Thymus (tissue), 11 donors: Measurements from ENCODE around the gene CKS1B. TPM values are rescaled to one million over a fixed set of nuclear protein-coding genes. Genes with fewer than 3 reads are reported as not detected.

Source experiments
- DNase-seq, 9 donors: peaks; one replicate each; pipeline ENCODE4 v3.0.0-alpha.2; 2013; ENCODE audit warnings: low spot score in 9 of 9, low read depth in 6 of 9, missing footprints in 1 of 9
- H3K27ac ChIP-seq, 2 donors: one replicate each; pipeline ENCODE4 v1.5.1; 2013; ENCODE audit warnings: control low read depth in 1 of 2, low read depth in 1 of 2, low read length in 1 of 2, mild to moderate bottlenecking in 1 of 2, moderate library complexity in 1 of 2
- H3K27me3 ChIP-seq, 2 donors: one replicate each; pipeline ENCODE4 v1.5.1; 2013; ENCODE audit warnings: low read length in 1 of 2; ENCODE audit not compliant: control insufficient read depth in 2 of 2, insufficient read depth in 1 of 2
- H3K36me3 ChIP-seq, 2 donors: one replicate each; pipeline ENCODE4 v1.5.1; 2013; ENCODE audit warnings: low read length in 1 of 2, mild to moderate bottlenecking in 1 of 2, moderate library complexity in 1 of 2; ENCODE audit not compliant: control insufficient read depth in 2 of 2, insufficient read depth in 2 of 2
- H3K4me1 ChIP-seq, 2 donors: one replicate each; pipeline ENCODE4 v1.5.1; 2013; ENCODE audit warnings: low read length in 2 of 2; ENCODE audit not compliant: control insufficient read depth in 2 of 2, insufficient read depth in 2 of 2
- H3K4me3 ChIP-seq, 2 donors: one replicate each; pipeline ENCODE4 v1.5.1; 2013; ENCODE audit warnings: low read length in 2 of 2, control low read depth in 1 of 2, mild to moderate bottlenecking in 1 of 2
- H3K9me3 ChIP-seq, 2 donors: one replicate each; pipeline ENCODE4 v1.5.1; 2013; ENCODE audit warnings: low read length in 1 of 2, mild to moderate bottlenecking in 1 of 2; ENCODE audit not compliant: control insufficient read depth in 2 of 2, insufficient read depth in 1 of 2
- WGBS: extraction: QIAGEN DNeasy Blood & Tissue Kit; methylation state at CpG from one replicate; pipeline ENCODE4 v1.1.7; 2013; 5-methylcytosine and 5-hydroxymethylcytosine counted together
- polyA plus RNA-seq: library from polyadenylated mRNA; stranded (reverse); fragments of 200-250 nt; gene quantifications from one replicate; pipeline ENCODE4 v1.2.3, GENCODE V29; 2013
- total RNA-seq: library from RNA; stranded (reverse); fragments of 120-200 nt; gene quantifications from one replicate; pipeline ENCODE4 v1.2.4, GENCODE V29; 2013
- donor health status: healthy.

The CKS1B gene
- total and polyA plus RNA-seq, 2 donors, result 32.8 to 113 TPM

- H3K4me3 ChIP-seq, result no peak overlapping the region
- H3K9me3 ChIP-seq, result peaks cover under 1 to 1% of the 10 kb centered on the region in 2 donors
- peaks cover 44 to 99% of the 10 kb centered on the region in 2 donors for H3K4me1 ChIP-seq
- peak overlapping the region in 1 of 2 donors; percentile 68 for H3K27ac ChIP-seq
- DNase-seq, result no peak
- H3K27me3 ChIP-seq, result peaks cover 13 to 71% of the 10 kb centered on the region in 2 donors
- WGBS, result 79% methylated on average over 9 of the region's 9 CpGs
- H3K36me3 ChIP-seq, result peaks cover 6 to 12% of the 10 kb centered on the region in 2 donors
These were observed 37.6 kb downstream of the CKS1B start for GRCh38 chr1:155012026-155012546.

DNA sequence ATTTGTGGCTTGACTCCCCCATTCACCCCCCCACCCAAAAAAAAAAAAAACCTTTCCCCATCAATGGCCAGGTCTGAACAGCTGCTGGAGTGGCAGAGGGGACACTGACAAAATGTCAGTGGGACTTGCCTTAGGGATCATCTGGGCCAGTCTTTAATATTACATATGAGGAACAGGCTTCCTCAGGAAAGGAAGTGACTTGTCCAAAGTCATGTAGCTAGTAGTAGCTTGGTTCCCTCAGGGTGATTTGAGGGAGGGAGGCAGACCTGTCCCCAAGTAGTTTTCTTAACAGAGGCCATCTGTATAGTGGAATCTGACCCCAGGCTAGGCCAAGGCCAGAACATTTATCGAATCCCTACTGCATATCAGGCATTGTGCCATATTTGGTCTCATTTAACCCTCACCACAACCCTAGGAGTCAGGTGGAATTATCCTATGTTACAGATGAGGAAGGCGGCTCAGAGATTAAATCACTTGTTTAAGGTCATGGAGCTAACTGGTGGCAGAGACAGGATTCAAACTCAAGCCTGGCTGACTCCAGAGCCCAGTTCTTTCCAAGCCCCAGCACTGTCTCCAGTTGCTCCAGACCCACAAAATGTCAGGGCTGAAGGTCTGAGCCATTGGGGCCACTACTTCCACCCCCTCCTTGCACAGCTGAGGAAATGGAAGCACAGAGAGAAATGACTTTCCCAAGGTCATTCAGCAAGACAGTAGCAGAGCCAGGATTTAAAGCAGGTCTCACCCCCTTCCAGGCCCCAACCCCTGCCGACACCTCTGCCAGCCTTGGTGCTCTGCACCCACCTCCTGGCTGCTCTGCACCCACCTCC, 38.5 kb downstream of the CKS1B start:
- peaks cover 52 to 99% of the 10 kb centered on the region in 2 donors for H3K4me1 ChIP-seq
- no peak for DNase-seq
- peak overlapping the region; percentile 3 to 11 for H3K4me3 ChIP-seq
- H3K27ac ChIP-seq, result peak overlapping the region; percentile 23 to 65
- H3K9me3 ChIP-seq, result peaks cover 6 to 10% of the 10 kb centered on the region in 2 donors
- peaks cover 13 to 79% of the 10 kb centered on the region in 2 donors for H3K27me3 ChIP-seq
- peaks cover 6 to 12% of the 10 kb centered on the region in 2 donors for H3K36me3 ChIP-seq
- 89% methylated on average over 3 of the region's 3 CpGs for WGBS

DNA sequence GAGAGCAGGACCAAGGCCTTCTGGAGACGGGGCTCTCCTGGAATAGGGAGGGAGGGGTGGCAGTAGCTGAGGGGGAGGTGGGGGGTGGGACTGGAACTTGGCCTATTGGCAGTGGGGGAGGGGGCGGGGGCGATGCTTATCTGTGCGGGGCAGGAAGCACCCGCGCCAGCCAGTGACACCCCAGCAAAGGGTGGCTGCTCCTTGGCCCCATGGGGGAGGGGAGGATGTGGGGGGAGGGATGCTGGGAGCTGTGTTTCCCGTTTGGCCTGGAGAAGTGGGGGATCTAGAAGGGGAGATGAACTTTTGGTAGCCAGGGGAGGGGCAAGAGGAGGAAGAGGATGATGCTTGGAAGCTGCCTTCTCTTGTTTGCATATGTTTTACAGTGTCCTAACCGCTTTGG, 39.2 kb downstream of the CKS1B start:
- WGBS, result 28% methylated on average over 8 of the region's 8 CpGs
- Histone ChIP-seq H3K27me3 (peaks cover 13 to 82% of the 10 kb centered on the region in 2 donors), H3K4me3 (peak overlapping the region; percentile 3 to 11), H3K27ac (peak overlapping the region in 1 of 2 donors; percentile 83), H3K36me3 (peaks cover 6 to 12% of the 10 kb centered on the region in 2 donors), H3K9me3 (peaks cover 6 to 10% of the 10 kb centered on the region in 2 donors), H3K4me1 (peaks cover 53 to 98% of the 10 kb centered on the region in 2 donors)
- DNase-seq, result peak in 3 of 9 donors; percentile 56 to 68 (median 56)

DNA sequence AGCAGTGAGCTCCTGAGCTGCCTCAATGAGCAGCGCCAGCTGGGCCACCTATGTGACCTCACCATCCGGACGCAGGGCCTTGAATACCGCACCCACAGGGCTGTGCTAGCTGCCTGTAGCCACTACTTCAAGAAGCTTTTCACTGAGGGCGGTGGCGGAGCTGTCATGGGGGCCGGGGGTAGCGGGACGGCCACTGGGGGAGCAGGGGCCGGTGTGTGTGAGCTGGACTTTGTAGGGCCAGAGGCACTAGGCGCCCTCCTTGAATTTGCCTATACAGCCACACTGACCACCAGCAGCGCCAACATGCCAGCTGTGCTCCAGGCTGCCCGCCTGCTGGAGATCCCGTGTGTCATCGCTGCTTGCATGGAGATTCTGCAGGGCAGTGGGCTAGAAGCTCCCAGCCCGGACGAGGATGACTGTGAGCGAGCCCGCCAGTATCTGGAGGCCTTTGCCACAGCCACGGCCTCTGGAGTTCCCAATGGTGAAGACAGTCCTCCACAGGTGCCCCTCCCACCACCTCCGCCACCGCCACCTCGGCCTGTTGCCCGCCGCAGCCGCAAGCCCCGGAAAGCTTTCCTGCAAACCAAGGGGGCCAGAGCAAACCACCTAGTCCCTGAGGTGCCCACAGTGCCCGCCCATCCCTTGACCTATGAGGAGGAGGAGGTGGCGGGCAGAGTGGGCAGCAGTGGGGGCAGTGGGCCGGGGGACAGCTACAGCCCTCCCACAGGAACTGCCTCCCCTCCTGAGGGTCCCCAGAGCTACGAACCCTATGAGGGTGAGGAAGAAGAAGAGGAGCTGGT, 40.4 kb downstream of the CKS1B start:
- no peak for DNase-seq
- Histone ChIP-seq H3K27ac (no peak overlapping the region), H3K27me3 (peaks cover 13 to 83% of the 10 kb centered on the region in 2 donors), H3K36me3 (peaks cover 6 to 12% of the 10 kb centered on the region in 2 donors), H3K9me3 (peaks cover 6 to 10% of the 10 kb centered on the region in 2 donors), H3K4me3 (no peak overlapping the region), H3K4me1 (peaks cover 59 to 97% of the 10 kb centered on the region in 2 donors)
- WGBS, result 97% methylated on average over 31 of the region's 31 CpGs

DNA sequence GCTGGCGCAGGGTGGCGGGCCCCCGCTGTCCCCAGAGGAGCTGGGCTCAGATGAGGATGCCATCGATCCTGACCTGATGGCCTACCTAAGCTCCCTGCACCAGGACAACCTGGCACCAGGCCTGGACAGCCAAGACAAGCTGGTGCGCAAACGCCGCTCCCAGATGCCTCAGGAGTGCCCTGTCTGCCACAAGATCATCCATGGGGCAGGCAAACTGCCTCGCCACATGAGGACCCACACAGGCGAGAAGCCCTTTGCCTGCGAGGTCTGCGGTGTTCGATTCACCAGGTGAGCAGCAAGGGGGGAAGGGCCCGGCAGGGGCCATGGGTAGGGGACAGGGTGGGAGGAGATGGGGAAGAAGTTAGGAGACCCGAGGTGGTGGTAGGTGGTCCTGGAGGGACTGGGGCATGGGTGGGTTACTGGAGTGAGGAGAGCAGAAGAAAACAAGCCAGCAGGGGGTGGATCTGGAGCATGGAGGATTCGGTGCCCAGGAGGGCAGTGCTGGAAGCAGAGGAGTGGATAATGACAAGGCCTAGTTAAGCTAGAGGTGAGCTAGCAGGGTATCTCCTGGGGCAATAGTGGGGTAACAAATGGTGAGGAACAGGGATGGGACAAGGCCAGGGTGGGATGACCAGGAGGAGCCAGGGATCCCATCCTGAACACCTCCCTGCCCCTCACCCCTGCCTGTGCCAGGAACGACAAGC, 41.2 kb downstream of the CKS1B start:
- Histone ChIP-seq H3K27me3 (peaks cover 13 to 81% of the 10 kb centered on the region in 2 donors), H3K27ac (peak overlapping the region in 1 of 2 donors; percentile 59), H3K36me3 (peaks cover 6 to 12% of the 10 kb centered on the region in 2 donors), H3K4me1 (peaks cover 53 to 91% of the 10 kb centered on the region in 2 donors), H3K4me3 (no peak overlapping the region), H3K9me3 (peaks cover 6 to 10% of the 10 kb centered on the region in 2 donors)
- 85% methylated on average over 16 of the region's 16 CpGs for WGBS
- no peak for DNase-seq

DNA sequence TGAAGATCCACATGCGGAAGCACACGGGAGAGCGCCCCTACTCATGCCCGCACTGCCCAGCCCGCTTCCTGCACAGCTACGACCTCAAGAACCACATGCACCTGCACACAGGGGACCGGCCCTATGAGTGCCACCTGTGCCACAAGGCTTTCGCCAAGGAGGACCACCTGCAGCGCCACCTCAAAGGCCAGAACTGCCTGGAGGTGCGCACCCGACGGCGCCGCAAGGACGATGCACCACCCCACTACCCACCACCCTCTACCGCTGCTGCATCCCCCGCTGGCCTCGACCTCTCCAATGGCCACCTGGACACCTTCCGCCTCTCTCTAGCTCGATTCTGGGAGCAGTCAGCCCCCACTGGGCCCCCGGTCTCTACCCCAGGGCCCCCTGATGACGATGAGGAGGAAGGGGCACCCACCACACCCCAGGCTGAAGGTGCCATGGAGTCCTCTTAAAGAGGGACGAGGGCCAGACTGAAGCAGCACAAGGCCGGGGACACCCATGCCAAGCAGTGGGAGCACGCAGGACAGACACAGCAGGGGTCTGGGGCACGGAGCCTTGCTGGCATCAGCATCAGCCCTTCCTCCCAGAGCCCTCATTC, 41.9 kb downstream of the CKS1B start:
- 20% methylated on average over 26 of the region's 26 CpGs for WGBS
- peak in 1 of 9 donors; percentile 60 for DNase-seq
- peaks cover 48 to 84% of the 10 kb centered on the region in 2 donors for H3K4me1 ChIP-seq
- peaks cover 13 to 79% of the 10 kb centered on the region in 2 donors for H3K27me3 ChIP-seq
- H3K27ac ChIP-seq, result peak overlapping the region in 1 of 2 donors; percentile 80
- H3K36me3 ChIP-seq, result peaks cover 6 to 12% of the 10 kb centered on the region in 2 donors
- H3K4me3 ChIP-seq, result no peak overlapping the region
- H3K9me3 ChIP-seq, result peaks cover 6 to 10% of the 10 kb centered on the region in 2 donors

GRCh38 chr1:155017041-155017945, 42.8 kb downstream of the CKS1B start:
- Histone ChIP-seq H3K9me3 (peaks cover 6 to 10% of the 10 kb centered on the region in 2 donors), H3K27me3 (peaks cover 11 to 79% of the 10 kb centered on the region in 2 donors), H3K27ac (peak overlapping the region in 1 of 2 donors; percentile 80), H3K36me3 (peaks cover 6 to 12% of the 10 kb centered on the region in 2 donors), H3K4me3 (peak overlapping the region in 1 of 2 donors; percentile 27), H3K4me1 (peaks cover 46 to 74% of the 10 kb centered on the region in 2 donors)
- WGBS, result 6% methylated on average over 49 of the region's 49 CpGs
- DNase-seq, result peak in 4 of 9 donors; percentile 61 to 89 (median 82)
